Measurements from ENCODE around the gene ERBB2.
"Not testable (repeated sequence)": the region's sequence is repeated elsewhere in the genome, so short reads cannot be mapped to it uniquely, and the experiment has no call there.

ERBB2 gene

DNA sequence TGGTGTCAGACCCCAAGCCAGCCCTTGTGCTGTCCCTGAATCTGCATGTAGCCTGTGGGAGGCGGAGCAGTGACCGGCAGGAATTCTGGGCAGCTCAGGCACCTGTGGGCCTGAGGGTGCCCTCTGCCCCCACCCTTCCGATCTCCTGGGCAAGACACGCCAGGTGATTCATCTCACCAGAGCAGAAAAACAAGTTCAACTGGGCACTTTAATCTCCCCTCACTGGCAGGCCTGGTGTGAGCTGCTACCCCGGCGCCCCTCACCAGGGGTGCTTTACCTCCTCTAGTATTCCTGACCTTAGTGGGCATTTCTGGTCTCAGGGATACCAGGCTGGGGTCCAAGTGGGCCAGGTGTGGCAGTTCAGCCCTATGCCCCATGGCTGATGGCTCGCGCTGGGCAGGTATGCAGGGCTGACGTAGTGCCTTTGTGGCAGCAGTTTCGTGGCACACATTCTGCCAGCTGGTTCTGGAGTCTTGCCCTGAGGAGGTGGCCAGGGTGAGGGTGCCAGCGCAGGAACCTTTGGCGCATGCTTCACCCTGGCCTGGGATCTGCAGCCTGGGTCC lies 6.0 kb downstream of the ERBB2 start:
- DNase-seq: no peak

GRCh38 chr17:39706383-39706782 lies 6.5 kb downstream of the ERBB2 start:
- DNase-seq: no peak

- no peak for DNase-seq
These were observed 7.1 kb downstream of the ERBB2 start for GRCh38 chr17:39706921-39707337.

DNA sequence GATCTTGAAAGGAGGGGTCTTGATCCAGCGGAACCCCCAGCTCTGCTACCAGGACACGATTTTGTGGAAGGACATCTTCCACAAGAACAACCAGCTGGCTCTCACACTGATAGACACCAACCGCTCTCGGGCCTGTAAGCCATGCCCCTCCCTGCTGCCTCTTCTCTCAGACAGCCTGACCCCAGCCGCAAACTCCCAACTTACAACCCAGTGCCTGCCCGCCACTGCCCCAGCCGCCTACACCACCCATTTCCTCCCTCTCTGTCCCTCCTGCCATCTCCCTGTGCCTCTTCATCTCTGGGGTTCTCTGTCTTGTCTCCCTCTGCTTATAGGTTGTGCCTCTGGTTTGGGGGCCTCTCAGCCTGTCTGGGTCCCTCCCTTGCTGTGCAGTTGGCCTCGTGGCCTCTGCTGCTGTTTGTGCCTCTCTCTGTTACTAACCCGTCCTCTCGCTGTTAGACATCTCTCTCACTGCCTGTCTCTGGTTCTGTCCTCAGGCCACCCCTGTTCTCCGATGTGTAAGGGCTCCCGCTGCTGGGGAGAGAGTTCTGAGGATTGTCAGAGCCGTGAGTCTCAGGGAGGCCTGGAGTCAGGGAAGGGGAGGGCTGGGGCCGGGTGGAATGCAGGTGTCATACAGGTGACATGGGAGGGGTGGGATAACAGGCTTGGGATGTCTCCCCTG lies 9.6 kb downstream of the ERBB2 start:
- DNase-seq: no peak

- DNase-seq: no peak
These were observed 10.4 kb downstream of the ERBB2 start for GRCh38 chr17:39709998-39710964.

DNA sequence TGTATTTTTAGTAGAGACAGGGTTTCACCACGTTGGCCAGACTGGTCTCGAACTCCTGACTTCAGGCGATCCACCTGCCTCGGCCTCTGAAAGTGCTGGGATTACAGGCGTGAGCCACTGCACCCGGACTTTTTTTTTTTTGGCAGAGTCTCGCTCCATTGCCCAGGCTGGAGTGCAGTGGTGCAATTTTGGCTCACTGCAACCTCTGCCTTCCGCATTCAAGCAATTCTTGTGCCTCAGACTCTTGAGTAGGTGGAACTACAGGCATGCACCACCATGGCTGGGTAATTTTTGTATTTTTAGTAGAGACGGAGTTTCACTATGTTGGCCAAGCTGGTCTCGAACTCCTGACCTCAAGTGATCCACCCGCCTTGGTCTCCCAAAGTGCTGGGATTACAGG lies 11.2 kb downstream of the ERBB2 start:
- not testable (repeated sequence) for DNase-seq

GRCh38 chr17:39711851-39712250 lies 12.0 kb downstream of the ERBB2 start:
- DNase-seq: no peak

GRCh38 chr17:39714234-39714633 lies 14.4 kb downstream of the ERBB2 start:
- DNase-seq: no peak

DNA sequence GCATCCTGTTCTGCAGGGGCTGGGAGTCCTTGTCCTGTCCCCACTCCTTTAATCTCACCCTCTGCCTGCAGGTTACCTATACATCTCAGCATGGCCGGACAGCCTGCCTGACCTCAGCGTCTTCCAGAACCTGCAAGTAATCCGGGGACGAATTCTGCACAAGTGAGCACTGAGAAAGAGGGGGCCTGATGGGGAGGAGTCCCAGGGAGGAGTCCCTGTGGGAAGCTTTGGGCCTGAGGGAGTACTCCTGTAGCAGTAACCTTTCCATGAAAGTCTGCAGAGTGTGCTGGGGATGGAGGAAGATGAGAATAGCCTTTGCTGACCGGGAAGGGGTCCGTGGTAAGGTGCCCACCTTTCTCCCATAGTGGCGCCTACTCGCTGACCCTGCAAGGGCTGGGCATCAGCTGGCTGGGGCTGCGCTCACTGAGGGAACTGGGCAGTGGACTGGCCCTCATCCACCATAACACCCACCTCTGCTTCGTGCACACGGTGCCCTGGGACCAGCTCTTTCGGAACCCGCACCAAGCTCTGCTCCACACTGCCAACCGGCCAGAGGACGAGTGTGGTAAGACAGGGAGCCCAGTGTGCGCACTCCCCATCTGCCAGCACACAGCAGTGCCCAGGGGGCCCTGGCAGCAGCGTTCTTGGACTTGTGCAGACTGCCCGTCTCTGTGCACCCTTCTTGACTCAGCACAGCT lies 15.7 kb downstream of the ERBB2 start:
- no peak for DNase-seq

DNA sequence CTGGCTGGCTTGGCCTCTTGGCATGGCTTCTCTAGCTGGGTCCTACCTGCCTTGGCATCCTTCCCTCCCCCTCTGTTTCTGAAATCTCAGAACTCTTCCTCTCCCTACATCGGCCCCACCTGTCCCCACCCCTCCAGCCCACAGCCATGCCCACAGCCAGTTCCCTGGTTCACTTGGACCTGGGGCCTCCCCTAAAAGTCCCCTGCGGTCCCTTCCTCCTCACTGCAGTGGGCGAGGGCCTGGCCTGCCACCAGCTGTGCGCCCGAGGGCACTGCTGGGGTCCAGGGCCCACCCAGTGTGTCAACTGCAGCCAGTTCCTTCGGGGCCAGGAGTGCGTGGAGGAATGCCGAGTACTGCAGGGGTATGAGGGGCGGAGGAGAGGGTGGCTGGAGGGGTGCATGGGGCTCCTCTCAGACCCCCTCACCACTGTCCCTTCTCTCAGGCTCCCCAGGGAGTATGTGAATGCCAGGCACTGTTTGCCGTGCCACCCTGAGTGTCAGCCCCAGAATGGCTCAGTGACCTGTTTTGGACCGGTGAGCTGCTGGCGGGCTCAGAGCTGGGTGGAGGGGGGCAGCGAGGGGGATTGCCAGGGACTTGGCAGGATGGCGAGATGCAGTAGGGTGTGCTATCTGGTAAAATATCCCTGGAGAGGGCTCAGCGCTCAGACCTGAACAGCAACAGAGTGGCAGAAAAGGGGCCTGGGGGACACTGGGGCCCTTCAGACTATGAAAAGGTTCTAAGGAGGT lies 16.4 kb downstream of the ERBB2 start:
- no peak for DNase-seq

DNA sequence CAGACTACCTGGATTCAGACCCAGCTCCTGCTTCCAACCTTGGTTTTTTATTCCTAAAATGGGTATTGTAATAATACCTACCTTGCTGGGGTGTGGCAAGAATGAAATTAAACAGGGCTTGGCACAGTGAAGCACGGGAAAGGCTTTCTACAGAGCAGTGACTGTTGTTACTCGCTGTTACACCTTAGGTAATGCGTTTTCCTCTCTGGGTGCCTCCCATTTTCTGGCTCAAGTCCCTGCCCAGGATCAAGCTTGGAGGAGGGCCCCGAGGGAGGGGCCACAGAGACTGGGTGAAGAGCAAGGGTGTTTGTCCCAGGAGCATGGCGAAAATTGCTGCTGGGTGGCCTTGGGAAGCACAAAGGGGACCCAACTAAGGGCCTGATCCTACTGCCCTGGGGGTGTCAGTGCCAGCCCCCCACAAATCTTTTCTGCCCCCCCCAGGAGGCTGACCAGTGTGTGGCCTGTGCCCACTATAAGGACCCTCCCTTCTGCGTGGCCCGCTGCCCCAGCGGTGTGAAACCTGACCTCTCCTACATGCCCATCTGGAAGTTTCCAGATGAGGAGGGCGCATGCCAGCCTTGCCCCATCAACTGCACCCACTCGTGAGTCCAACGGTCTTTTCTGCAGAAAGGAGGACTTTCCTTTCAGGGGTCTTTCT lies 17.1 kb downstream of the ERBB2 start:
- DNase-seq: no peak

GRCh38 chr17:39717660-39718059 lies 17.8 kb downstream of the ERBB2 start:
- no peak for DNase-seq

GRCh38 chr17:39719563-39720355 lies 19.9 kb downstream of the ERBB2 start:
- no peak for DNase-seq

DNA sequence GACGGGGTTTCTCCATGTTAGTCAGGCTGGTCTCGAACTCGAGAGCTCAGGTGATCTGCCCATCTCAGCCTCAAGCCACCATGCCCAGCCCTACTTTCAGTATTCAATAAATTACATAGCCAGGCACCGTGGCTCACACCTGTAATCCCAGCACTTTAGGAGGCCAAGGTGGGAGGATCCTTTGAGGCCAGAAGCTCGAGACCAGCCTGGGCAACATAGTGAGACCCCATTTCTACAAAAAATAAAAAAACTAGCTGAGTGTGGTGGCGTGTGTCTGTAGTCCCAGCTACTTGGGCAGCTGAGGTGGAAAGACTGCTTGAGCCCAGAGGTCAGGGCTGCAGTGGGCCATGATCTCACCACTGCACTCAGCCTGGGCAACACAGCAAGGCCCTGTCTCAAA lies 22.2 kb downstream of the ERBB2 start:
- no peak for DNase-seq

GRCh38 chr17:39722965-39723848 lies 23.3 kb downstream of the ERBB2 start:
- DNase-seq: no peak

- DNase-seq: no peak
These were observed 24.9 kb downstream of the ERBB2 start for GRCh38 chr17:39724731-39725130.

- not testable (repeated sequence) for DNase-seq
These were observed 26.1 kb downstream of the ERBB2 start for GRCh38 chr17:39725923-39726322.

DNA sequence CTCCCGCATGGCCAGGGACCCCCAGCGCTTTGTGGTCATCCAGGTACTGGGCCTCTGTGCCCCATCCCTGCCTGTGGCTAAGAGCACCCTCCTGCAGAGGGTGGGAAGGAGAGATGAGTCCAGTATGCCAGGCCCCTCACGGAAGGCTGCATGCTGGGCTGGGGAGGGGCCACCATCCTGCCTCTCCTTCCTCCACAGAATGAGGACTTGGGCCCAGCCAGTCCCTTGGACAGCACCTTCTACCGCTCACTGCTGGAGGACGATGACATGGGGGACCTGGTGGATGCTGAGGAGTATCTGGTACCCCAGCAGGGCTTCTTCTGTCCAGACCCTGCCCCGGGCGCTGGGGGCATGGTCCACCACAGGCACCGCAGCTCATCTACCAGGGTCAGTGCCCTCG lies 26.8 kb downstream of the ERBB2 start:
- no peak for DNase-seq

- no peak for DNase-seq
These were observed 27.7 kb downstream of the ERBB2 start for GRCh38 chr17:39727556-39727955.

- no peak for DNase-seq
These were observed 29.5 kb downstream of the ERBB2 start for GRCh38 chr17:39729280-39729851.
